ENCODE data around the gene DEUP1. TPM values are rescaled to one million over a fixed set of nuclear protein-coding genes. Genes with fewer than 3 reads are reported as not detected.

DEUP1 gene
- total and polyA plus RNA-seq, 12 donors: 0.76 TPM; not detected in 11

GRCh38 chr11:93350835-93351234 is 20.3 kb downstream of the DEUP1 start:
- no peaks in the 10 kb centered on the region for H3K4me1 ChIP-seq
- ATAC-seq (no peak), DNase-seq (no peak)
- peaks cover 0 to 5% (median 0%) of the 10 kb centered on the region in 11 donors for H3K9me3 ChIP-seq
- intact Hi-C loops (cut with DNase I): no loop called here
- TF ChIP-seq CTCF (IDR thresholded peaks at IDR 0.05): no peak
- H3K36me3 ChIP-seq: no peaks in the 10 kb centered on the region
- 93 to 95% methylated on average over 6 of the region's 6 CpGs for WGBS, 2 donors
- no peaks in the 10 kb centered on the region for H3K27me3 ChIP-seq
- no peak overlapping the region for H3K4me3 ChIP-seq
- no peak overlapping the region for H3K27ac ChIP-seq

- Histone ChIP-seq H3K4me3 (no peak overlapping the region), H3K36me3 (no peaks in the 10 kb centered on the region), H3K27ac (no peak overlapping the region), H3K4me1 (no peaks in the 10 kb centered on the region), H3K27me3 (no peaks in the 10 kb centered on the region), H3K9me3 (peaks cover 0 to 26% (median 15%) of the 10 kb centered on the region in 11 donors)
- no peak for TF ChIP-seq CTCF (IDR thresholded peaks at IDR 0.05)
- 96 to 98% methylated on average over 1 of the region's 1 CpG for WGBS, 2 donors
- no peak for DNase-seq
- intact Hi-C loops (cut with DNase I): no loop called here
- ATAC-seq: no peak
Observed at GRCh38 chr11:93359396-93359795, 28.9 kb downstream of the DEUP1 start.

GRCh38 chr11:93361435-93361834 is 30.9 kb downstream of the DEUP1 start:
- ATAC-seq (no peak), DNase-seq (no peak)
- Histone ChIP-seq H3K27ac (no peak overlapping the region), H3K4me1 (no peaks in the 10 kb centered on the region), H3K9me3 (peaks cover 0 to 26% (median 15%) of the 10 kb centered on the region in 11 donors), H3K4me3 (no peak overlapping the region), H3K36me3 (no peaks in the 10 kb centered on the region), H3K27me3 (no peaks in the 10 kb centered on the region)
- TF ChIP-seq CTCF (IDR thresholded peaks at IDR 0.05): peak in 2 of 9 donors; percentile 38 to 55
- intact Hi-C loops (cut with DNase I): no loop called here

GRCh38 chr11:93368022-93368421 is 37.5 kb downstream of the DEUP1 start:
- no peak for ATAC-seq
- Histone ChIP-seq H3K4me3 (no peak overlapping the region), H3K27me3 (no peaks in the 10 kb centered on the region), H3K27ac (no peak overlapping the region), H3K36me3 (no peaks in the 10 kb centered on the region), H3K4me1 (no peaks in the 10 kb centered on the region), H3K9me3 (peaks cover 0 to 10% (median 0%) of the 10 kb centered on the region in 11 donors)
- no peak for TF ChIP-seq CTCF (IDR thresholded peaks at IDR 0.05)
- 88 to 91% methylated on average over 2 of the region's 2 CpGs for WGBS, 2 donors
- DNase-seq: no peak
- intact Hi-C loops (cut with DNase I): no loop called here
